GM20431 (cell line): ENCODE measurements around the gene C1QL4.
"Not testable (repeated sequence)": the region's sequence is repeated elsewhere in the genome, so short reads cannot be mapped to it uniquely, and the experiment has no call there.

Experiments
- in situ Hi-C: fragments of 300-500 bp; cut with MseI, MboI; formaldehyde crosslinking; loops from one replicate; pipeline ENCODE4 v1.15.0; 2020; ENCODE audit warnings: low sequenced_read_pairs; ENCODE audit not compliant: unreplicated experiment

The C1QL4 gene

DNA sequence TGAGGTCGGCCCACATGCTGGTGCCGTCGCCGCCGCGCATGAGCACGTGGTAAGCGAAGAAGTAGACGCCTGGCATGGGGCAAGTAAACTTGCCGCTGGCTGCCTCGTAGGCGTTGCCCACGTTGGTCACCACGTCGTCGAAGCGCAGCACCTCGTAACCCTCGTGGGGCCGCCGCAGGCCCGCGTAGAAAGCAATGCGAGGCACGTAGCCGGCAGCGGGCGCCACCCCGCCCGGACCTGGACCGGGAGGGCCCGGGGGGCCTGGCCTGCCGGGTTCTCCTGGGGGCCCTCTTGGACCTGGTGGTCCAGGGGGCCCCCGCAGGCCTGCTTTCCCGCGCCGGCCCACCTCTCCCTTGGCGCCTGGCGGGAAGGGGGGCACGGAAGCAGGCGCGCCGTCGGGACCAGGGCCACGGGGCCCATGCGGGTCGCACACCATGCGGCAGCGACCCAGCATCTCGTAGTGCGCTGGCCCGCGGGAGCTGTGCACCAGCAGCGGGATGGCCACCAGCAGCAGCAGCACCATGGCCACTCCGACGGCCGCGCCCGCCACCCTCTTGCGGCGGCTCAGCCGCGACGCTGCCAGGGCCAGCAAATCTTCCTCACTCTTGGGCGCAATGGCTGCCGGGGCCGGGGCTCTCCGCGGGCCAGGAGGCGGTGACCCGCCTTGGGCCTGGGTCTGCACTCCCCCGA lies 888 bp downstream of the C1QL4 start:
- in situ Hi-C loops, result no loop called here

- in situ Hi-C loops, result no loop called here
These were observed 1.7 kb downstream of the C1QL4 start for GRCh38 chr12:49335118-49335954.

- in situ Hi-C loops, result no loop called here
These were observed 2.3 kb downstream of the C1QL4 start for GRCh38 chr12:49334681-49335080.

DNA sequence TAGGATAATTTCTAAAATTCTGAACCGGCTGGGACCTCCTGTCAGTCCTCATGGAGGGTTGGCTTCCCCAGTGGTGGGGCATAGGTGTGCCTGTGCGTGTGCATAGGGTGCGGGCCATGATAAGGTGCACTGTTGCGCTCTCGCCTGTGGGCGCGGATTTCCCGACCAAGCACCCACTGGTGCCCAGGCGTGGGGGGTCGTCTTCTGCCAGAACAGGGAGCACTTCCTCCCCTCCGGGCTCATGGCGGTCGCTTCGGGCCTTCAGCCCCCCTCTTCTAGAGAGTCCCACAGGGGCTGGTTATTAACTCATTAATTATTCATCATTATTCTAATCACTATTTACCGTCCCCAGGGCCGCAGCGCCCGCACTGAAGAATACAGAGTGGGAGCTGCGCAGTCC lies 2.8 kb downstream of the C1QL4 start:
- in situ Hi-C loops, result no loop called here

DNA sequence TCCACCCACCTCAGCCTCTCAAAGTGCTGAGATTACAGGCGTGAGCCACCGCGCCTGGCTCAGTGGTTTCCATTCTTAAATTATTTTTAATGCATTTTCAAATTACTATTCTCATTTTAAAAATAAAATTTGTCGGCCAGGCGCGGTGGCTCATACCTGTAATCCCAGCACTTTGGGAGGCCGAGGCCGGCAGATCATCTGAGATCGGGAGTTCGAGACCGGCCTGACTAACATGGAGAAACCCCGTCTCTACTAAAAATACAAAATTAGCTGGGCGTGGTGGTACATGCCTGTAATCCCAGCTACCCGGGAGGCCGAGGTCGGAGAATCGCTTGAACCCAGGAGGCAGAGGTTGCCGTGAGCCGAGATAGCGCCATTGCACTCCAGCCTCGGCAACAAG lies 3.2 kb downstream of the C1QL4 start:
- in situ Hi-C loops, result not testable (repeated sequence)

- in situ Hi-C loops, result no loop called here
These were observed 4.1 kb downstream of the C1QL4 start for GRCh38 chr12:49332891-49333371.

GRCh38 chr12:49332441-49332861 lies 4.5 kb downstream of the C1QL4 start:
- in situ Hi-C loops, result no loop called here

- in situ Hi-C loops, result no loop called here
These were observed 5.4 kb downstream of the C1QL4 start for GRCh38 chr12:49331380-49332222.

DNA sequence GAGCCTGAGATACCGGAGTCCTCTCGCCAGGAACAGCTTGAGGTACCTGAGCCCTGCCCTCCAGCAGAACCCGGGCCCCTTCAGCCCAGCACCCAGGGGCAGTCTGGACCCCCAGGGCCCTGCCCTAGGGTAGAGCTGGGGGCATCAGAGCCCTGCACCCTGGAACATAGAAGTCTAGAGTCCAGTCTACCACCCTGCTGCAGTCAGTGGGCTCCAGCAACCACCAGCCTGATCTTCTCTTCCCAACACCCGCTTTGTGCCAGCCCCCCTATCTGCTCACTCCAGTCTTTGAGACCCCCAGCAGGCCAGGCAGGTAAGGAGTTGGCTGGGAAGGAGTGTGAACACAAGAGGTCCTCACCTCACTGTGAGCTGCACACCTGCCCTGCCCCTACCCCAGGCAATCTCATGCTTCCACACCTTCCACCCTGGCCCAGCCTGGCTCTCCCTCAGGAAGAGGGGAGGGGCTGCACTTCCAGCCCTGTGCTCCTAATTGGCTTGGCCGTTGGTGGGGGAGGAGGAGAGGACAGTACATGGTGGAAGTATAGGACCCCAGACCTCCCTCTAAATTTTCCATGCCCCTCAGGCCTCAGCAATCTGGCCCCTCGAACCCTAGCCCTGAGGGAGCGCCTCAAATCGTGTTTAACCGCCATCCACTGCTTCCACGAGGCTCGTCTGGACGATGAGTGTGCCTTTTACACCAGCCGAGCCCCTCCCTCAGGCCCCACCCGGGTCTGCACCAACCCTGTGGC lies 6.2 kb downstream of the C1QL4 start:
- in situ Hi-C loops, result no loop called here

- in situ Hi-C loops, result no loop called here
These were observed 6.9 kb downstream of the C1QL4 start for GRCh38 chr12:49330032-49330619.

DNA sequence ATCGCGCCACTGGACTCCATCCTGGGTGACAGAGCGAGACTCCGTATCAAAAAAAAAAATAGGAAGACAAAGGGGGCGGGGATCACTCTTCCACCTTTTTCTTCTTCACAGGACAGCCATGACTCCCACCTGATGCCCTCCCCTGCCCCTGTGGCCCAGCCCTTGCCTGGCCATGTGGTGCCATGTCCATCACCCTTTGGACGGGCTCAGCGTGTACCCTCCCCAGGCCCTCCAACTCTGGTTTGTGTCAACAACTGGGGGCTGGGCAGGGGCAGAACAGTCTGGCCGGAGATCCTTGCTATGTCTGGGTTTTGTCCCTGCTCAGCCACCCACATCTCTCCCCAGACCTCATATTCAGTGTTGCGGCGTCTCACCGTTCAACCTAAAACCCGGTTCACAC lies 8.2 kb downstream of the C1QL4 start:
- in situ Hi-C loops, result no loop called here

GRCh38 chr12:49327887-49328286 lies 9.1 kb downstream of the C1QL4 start:
- in situ Hi-C loops, result no loop called here

DNA sequence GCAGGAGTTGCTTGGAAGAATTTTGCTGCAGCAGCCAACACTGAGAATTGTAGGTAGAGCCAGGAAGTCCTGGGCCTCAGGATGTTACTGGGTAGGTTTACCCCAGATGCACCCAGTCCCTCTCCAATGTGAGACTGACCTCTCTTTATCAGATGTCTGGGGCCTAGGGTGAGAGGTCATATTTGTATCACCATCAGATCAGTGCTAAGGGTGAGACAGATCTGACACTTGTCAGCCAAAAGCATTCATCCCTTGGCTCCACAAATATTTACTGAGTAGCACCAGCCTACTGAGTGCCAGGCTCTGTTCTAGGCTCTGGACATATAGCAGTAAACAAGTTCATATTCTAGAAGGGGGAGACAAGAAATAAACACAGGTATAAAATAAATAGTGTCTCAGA lies 9.6 kb downstream of the C1QL4 start:
- in situ Hi-C loops, result no loop called here

DNA sequence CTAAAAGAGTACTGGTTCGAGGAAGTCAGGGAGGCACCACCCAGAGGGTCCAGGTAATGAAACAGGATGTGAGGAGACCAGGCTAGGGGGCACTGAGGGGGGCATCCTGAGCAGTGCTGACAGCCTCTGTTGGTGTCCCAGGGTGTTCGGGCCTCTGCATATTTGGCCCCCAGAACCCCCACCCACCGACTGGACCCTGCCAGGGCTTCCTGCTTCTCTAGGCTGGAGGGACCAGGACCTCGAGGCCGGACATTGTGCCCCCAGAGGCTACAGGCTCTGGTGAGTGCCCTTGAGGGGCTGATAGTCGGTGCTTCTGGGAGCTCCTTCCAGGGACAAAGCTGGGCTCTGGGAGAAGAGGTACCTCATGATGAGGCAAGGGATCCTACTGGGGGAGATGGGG lies 11.4 kb downstream of the C1QL4 start:
- in situ Hi-C loops, result no loop called here

- in situ Hi-C loops, result no loop called here
These were observed 13.4 kb downstream of the C1QL4 start for GRCh38 chr12:49323524-49324097.

- in situ Hi-C loops, result no loop called here
These were observed 14.1 kb downstream of the C1QL4 start, which contains the start of gene TROAP for GRCh38 chr12:49322708-49323523. Gene TROAP (plus strand): TSS chr12:49323255. CDS start chr12:49323609, 354 bp downstream.

DNA sequence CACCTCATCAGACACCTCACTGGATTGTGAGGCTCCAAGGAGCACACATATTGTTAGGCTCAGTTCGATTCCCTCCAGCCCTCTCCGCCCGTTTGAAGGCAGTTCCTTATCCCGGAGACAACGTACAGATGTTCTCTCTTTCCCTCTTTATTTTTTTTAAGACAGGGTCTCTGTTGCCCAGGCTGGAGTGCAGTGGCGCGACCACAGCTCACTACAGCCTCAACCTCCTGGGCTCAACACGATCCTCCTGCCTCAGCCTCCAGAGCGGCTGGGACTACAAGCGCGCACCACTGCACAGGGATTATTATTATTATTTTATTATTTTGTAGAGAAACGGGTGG lies 14.7 kb downstream of the C1QL4 start:
- in situ Hi-C loops, result no loop called here

- in situ Hi-C loops, result not testable (repeated sequence)
These were observed 16.4 kb downstream of the C1QL4 start for GRCh38 chr12:49320411-49321103.
